Measurements from ENCODE around the gene LCN10. TPM values are rescaled to one million over a fixed set of nuclear protein-coding genes. Genes with fewer than 3 reads are reported as not detected.

LCN10 gene
- total RNA-seq, 1 experiment from 2014 or later: 1.5 TPM

- no peak within 1 kb of the TSS for H4K5ac ChIP-seq (ENCODE audit: insufficient read length, low read depth, low read length)
- Mint-ChIP-seq H3K27ac (peak within 1 kb of the TSS in 2 of 3 experiments; percentile 66 to 97; a peak in 3 of 7 replicates), H3K27me3 (ENCODE audit: low read depth) (peaks cover 12% of the 10 kb centered on the region), H3K36me3 (ENCODE audit: insufficient read depth in 1 of 3, low read depth in 3 of 3) (peaks cover 0 to 8% (median 1%) of the 10 kb centered on the region in 3 experiments; a peak in 3 of 7 replicates), H3K4me1 (peaks cover 10 to 26% of the 10 kb centered on the region in 2 experiments), H3K9me3 (no peaks in the 10 kb centered on the region), H3K4me3 (peak within 1 kb of the TSS; percentile 81 to 89)
- no peak within 1 kb of the TSS for H2AK5ac ChIP-seq (ENCODE audit: insufficient read length, low read length)
- H3K4me1 ChIP-seq (ENCODE audit: insufficient read depth, low read length): no peaks in the 10 kb centered on the region
- H3K79me1 ChIP-seq (ENCODE audit: insufficient read depth, low read depth, low read length, poor library complexity, severe bottlenecking): no peaks in the 10 kb centered on the region
- no peak within 1 kb of the TSS for H2BK15ac ChIP-seq (ENCODE audit: low read depth, low read length)
- no peak within 1 kb of the TSS for H3K9ac ChIP-seq (ENCODE audit: extremely low read depth, insufficient read length, low read length)
- H2BK20ac ChIP-seq (ENCODE audit: low read depth, low read length, poor library complexity, severe bottlenecking): no peak within 1 kb of the TSS
- no peaks in the 10 kb centered on the region for H3K79me2 ChIP-seq (ENCODE audit: insufficient read depth, low read length)
- H2BK120ac ChIP-seq (ENCODE audit: low read depth, low read length, poor library complexity, severe bottlenecking): no peak within 1 kb of the TSS
- H3K23ac ChIP-seq (ENCODE audit: insufficient read length, low read depth, low read length): no peak within 1 kb of the TSS
- peak; percentile 100 for DNase-seq
- no peaks in the 10 kb centered on the region for H4K20me1 ChIP-seq (ENCODE audit: control insufficient read depth, insufficient read depth, insufficient read length)
- no peaks in the 10 kb centered on the region for H3K9me3 ChIP-seq (ENCODE audit: control insufficient read depth, low read depth, low read length)
- no peaks in the 10 kb centered on the region for H3K27me3 ChIP-seq (ENCODE audit: insufficient read depth, low read length)
- H4K8ac ChIP-seq (replicated peaks; ENCODE audit: insufficient read length, low read depth, low read length): no peak within 1 kb of the TSS
- H3K18ac ChIP-seq (ENCODE audit: insufficient read length, low read depth, low read length): peak within 1 kb of the TSS; percentile 86
- H3K14ac ChIP-seq (ENCODE audit: insufficient read depth, low read length): peak within 1 kb of the TSS; percentile 54; the same call in 1 of the 2 replicates
- H3K4ac ChIP-seq (ENCODE audit: low read depth, low read length): no peak within 1 kb of the TSS
- H3K4me2 ChIP-seq (ENCODE audit: insufficient read depth, insufficient read length, low read length): peak within 1 kb of the TSS; percentile 69
- no peak within 1 kb of the TSS for H3T11ph ChIP-seq (ENCODE audit: low read length)
- H4K91ac ChIP-seq (ENCODE audit: insufficient read length, low read depth, low read length): no peak within 1 kb of the TSS
- no peaks in the 10 kb centered on the region for H3K23me2 ChIP-seq (ENCODE audit: insufficient read length, low read depth, low read length, poor library complexity, severe bottlenecking)
- no peak within 1 kb of the TSS for H3K27ac ChIP-seq (ENCODE audit: insufficient read length, low read depth, low read length)
- H2BK5ac ChIP-seq (ENCODE audit: insufficient read length, low read length): no peak within 1 kb of the TSS
- TF ChIP-seq CTCF (conservative IDR thresholded peaks at IDR 0.05): no peak
- H2BK12ac ChIP-seq (ENCODE audit: insufficient read length, low read depth, low read length): no peak within 1 kb of the TSS
- H3K56ac ChIP-seq (ENCODE audit: insufficient read length, low read depth, low read length): no peak within 1 kb of the TSS
- no CpG with 5 or more reads among the region's 70 CpGs for WGBS (ENCODE audit: extremely low coverage, insufficient read length, low lambda C conversion rate)
- no peak within 1 kb of the TSS for H2AFZ ChIP-seq (ENCODE audit: low read length)
Observed at GRCh38 chr9:136790640-136791515, 48.1 kb upstream of the LCN10 start, which contains the start of gene TMEM141. Gene TMEM141, plus strand, starts transcription at chr9:136791344. Its CDS starts 27 bp downstream, at chr9:136791371.
